ENCODE data around the gene COPS7A. TPM values are rescaled to one million over a fixed set of nuclear protein-coding genes. Genes with fewer than 3 reads are reported as not detected.
"Not testable (repeated sequence)": the region's sequence is repeated elsewhere in the genome, so short reads cannot be mapped to it uniquely, and the experiment has no call there.

The COPS7A gene
- total RNA-seq, 2 donors from 2014 or later, result 20.2 to 27.7 TPM

GRCh38 chr12:6730169-6730568 is 6.3 kb downstream of the COPS7A start:
- peaks cover 19 to 26% of the 10 kb centered on the region in 2 donors for H3K36me3 ChIP-seq (replicated peaks in 1 of 2; ENCODE audit: insufficient read depth in 1 of 2, low read depth in 2 of 2)
- H3K4me1 ChIP-seq, result no peaks in the 10 kb centered on the region
- TF ChIP-seq POLR2A (IDR thresholded peaks at IDR 0.05), result no peak
- no peak for TF ChIP-seq CTCF (IDR thresholded peaks at IDR 0.05)
- H3K27ac ChIP-seq, result no peak overlapping the region
- DNase-seq (no peak), ATAC-seq (no peak)
- H3K27me3 ChIP-seq, result no peaks in the 10 kb centered on the region
- no peak overlapping the region for H3K4me3 ChIP-seq
- no peaks in the 10 kb centered on the region for H3K9me3 ChIP-seq
- intact Hi-C loops (cut with DNase I), result no loop called here
- WGBS, 2 donors, result 91 to 94% methylated on average over 8 of the region's 8 CpGs

GRCh38 chr12:6734506-6735387 is 10.9 kb downstream of the COPS7A start:
- H3K9me3 ChIP-seq, result no peaks in the 10 kb centered on the region
- intact Hi-C loops (cut with DNase I), result loop anchor here (5.0 kb wide), 1 partner anchor 48 kb away; no protein-coding TSS in a partner anchor
- H3K27me3 ChIP-seq, result no peaks in the 10 kb centered on the region
- no peak overlapping the region for H3K4me3 ChIP-seq
- TF ChIP-seq CTCF (IDR thresholded peaks at IDR 0.05), result no peak
- TF ChIP-seq POLR2A (IDR thresholded peaks at IDR 0.05), result no peak
- ATAC-seq, result no peak
- no peak for DNase-seq
- 69 to 79% methylated on average over 6 to 10 of the region's 10 CpGs for WGBS, 2 donors
- H3K27ac ChIP-seq, result no peak overlapping the region
- peaks cover 4% of the 10 kb centered on the region for H3K4me1 ChIP-seq
- peaks cover 11 to 15% of the 10 kb centered on the region in 2 donors for H3K36me3 ChIP-seq (replicated peaks in 1 of 2; ENCODE audit: insufficient read depth in 1 of 2, low read depth in 2 of 2)

GRCh38 chr12:6735448-6736191 is 11.8 kb downstream of the COPS7A start:
- no peak for TF ChIP-seq POLR2A (IDR thresholded peaks at IDR 0.05)
- TF ChIP-seq CTCF (IDR thresholded peaks at IDR 0.05), result peak; percentile 60 to 86 (median 72)
- no peaks in the 10 kb centered on the region for H3K27me3 ChIP-seq
- peaks cover 2 to 9% of the 10 kb centered on the region in 2 donors for H3K36me3 ChIP-seq (replicated peaks in 1 of 2; ENCODE audit: insufficient read depth in 1 of 2, low read depth in 2 of 2)
- WGBS, 2 donors, result 27% methylated on average over 8 of the region's 8 CpGs
- no peak overlapping the region for H3K4me3 ChIP-seq
- peaks cover 4% of the 10 kb centered on the region for H3K4me1 ChIP-seq
- intact Hi-C loops (cut with DNase I), result loop anchor here (5.0 kb wide), 1 partner anchor 47 kb away; no protein-coding TSS in a partner anchor
- no peak overlapping the region for H3K27ac ChIP-seq
- H3K9me3 ChIP-seq, result no peaks in the 10 kb centered on the region
- ATAC-seq (peak; percentile 91), DNase-seq (peak; percentile 69 to 81 (median 72))

GRCh38 chr12:6736754-6737153 is 12.9 kb downstream of the COPS7A start:
- no peak for ATAC-seq
- TF ChIP-seq POLR2A (IDR thresholded peaks at IDR 0.05) (no peak), CTCF (IDR thresholded peaks at IDR 0.05) (no peak)
- Histone ChIP-seq H3K36me3 (replicated peaks in 1 of 2; ENCODE audit: insufficient read depth in 1 of 2, low read depth in 2 of 2) (no peaks in the 10 kb centered on the region), H3K9me3 (no peaks in the 10 kb centered on the region), H3K4me3 (no peak overlapping the region), H3K4me1 (peaks cover 4% of the 10 kb centered on the region), H3K27me3 (no peaks in the 10 kb centered on the region), H3K27ac (no peak overlapping the region)
- WGBS, 2 donors, result 87 to 89% methylated on average over 5 of the region's 5 CpGs
- intact Hi-C loops (cut with DNase I), result loop anchor here (5.0 kb wide), 1 partner anchor 46 kb away; no protein-coding TSS in a partner anchor
- no peak for DNase-seq

- H3K36me3 ChIP-seq (replicated peaks in 1 of 2; ENCODE audit: insufficient read depth in 1 of 2, low read depth in 2 of 2); ATAC-seq; intact Hi-C loops (cut with DNase I); H3K27ac ChIP-seq; H3K27me3 ChIP-seq; H3K4me3 ChIP-seq; H3K9me3 ChIP-seq; DNase-seq; H3K4me1 ChIP-seq: not testable (repeated sequence)
- WGBS, 2 donors, result 80 to 86% methylated on average over 12 of the region's 12 CpGs
Observed at GRCh38 chr12:6742080-6742479, 18.2 kb downstream of the COPS7A start.

Data from body of pancreas (tissue), 4 donors.